Muscle of leg (tissue), 11 donors: Measurements from ENCODE around the gene CLRN2. TPM values are rescaled to one million over a fixed set of nuclear protein-coding genes. Genes with fewer than 3 reads are reported as not detected.

Experiments
- DNase-seq: peaks from one replicate; pipeline ENCODE4 v3.0.0; 2013
- H3K27ac ChIP-seq: one replicate; pipeline ENCODE4 v1.5.1; 2013; ENCODE audit warnings: mild to moderate bottlenecking, low read length, control low read depth
- H3K27me3 ChIP-seq: one replicate; pipeline ENCODE4 v1.6.1; 2013; ENCODE audit warnings: low read length; ENCODE audit not compliant: control insufficient read depth, insufficient read depth
- H3K36me3 ChIP-seq: one replicate; pipeline ENCODE4 v1.6.1; 2013; ENCODE audit warnings: low read length; ENCODE audit not compliant: control insufficient read depth, insufficient read depth
- H3K4me1 ChIP-seq: one replicate; pipeline ENCODE4 v1.6.1; 2013; ENCODE audit warnings: low read length; ENCODE audit not compliant: control insufficient read depth, insufficient read depth
- H3K4me3 ChIP-seq: one replicate; pipeline ENCODE4 v1.5.1; 2013; ENCODE audit warnings: low read length, control low read depth
- H3K9me3 ChIP-seq: replicated peaks from 2 replicates; pipeline ENCODE4 v1.6.1; 2013; ENCODE audit warnings: low read depth, low read length; ENCODE audit not compliant: control insufficient read depth
- WGBS: methylation state at CpG from one replicate; pipeline ENCODE4 v1.1.5; 2013; ENCODE audit warnings: missing lambda C conversion rate; ENCODE audit not compliant: insufficient coverage; 5-methylcytosine and 5-hydroxymethylcytosine counted together
- polyA plus RNA-seq, 8 donors: library from polyadenylated mRNA; unstranded; fragments of 120-200 nt; gene quantifications; one replicate each; pipeline versions ENCODE4 v1.2.1 to v1.2.3, GENCODE V29; 2013; ENCODE audit warnings: inconsistent platforms in 1 of 8, low replicate concordance in 1 of 8; ENCODE audit not compliant: insufficient read length in 8 of 8, insufficient read depth in 1 of 8
- total RNA-seq: library from RNA; stranded (reverse); fragments of 120-200 nt; gene quantifications from one replicate; pipeline ENCODE4 v1.2.4, GENCODE V29; 2013

The CLRN2 gene
- total and polyA plus RNA-seq, 9 donors = not detected

- no peak overlapping the region for H3K27ac ChIP-seq
- WGBS = no CpG with 5 or more reads among the region's 3 CpGs
- no peaks in the 10 kb centered on the region for H3K9me3 ChIP-seq
- peaks cover 41% of the 10 kb centered on the region for H3K36me3 ChIP-seq
- no peaks in the 10 kb centered on the region for H3K27me3 ChIP-seq
- no peaks in the 10 kb centered on the region for H3K4me1 ChIP-seq
- H3K4me3 ChIP-seq = no peak overlapping the region
- DNase-seq = no peak
These were observed 12.2 kb upstream of the CLRN2 start for GRCh38 chr4:17502756-17503155.

GRCh38 chr4:17504081-17504480 lies 10.9 kb upstream of the CLRN2 start:
- no peak overlapping the region for H3K27ac ChIP-seq
- H3K4me3 ChIP-seq = no peak overlapping the region
- no peaks in the 10 kb centered on the region for H3K4me1 ChIP-seq
- no peaks in the 10 kb centered on the region for H3K9me3 ChIP-seq
- peaks cover 36% of the 10 kb centered on the region for H3K36me3 ChIP-seq
- no peaks in the 10 kb centered on the region for H3K27me3 ChIP-seq
- 38% methylated on average over 4 of the region's 7 CpGs for WGBS
- DNase-seq = no peak

DNA sequence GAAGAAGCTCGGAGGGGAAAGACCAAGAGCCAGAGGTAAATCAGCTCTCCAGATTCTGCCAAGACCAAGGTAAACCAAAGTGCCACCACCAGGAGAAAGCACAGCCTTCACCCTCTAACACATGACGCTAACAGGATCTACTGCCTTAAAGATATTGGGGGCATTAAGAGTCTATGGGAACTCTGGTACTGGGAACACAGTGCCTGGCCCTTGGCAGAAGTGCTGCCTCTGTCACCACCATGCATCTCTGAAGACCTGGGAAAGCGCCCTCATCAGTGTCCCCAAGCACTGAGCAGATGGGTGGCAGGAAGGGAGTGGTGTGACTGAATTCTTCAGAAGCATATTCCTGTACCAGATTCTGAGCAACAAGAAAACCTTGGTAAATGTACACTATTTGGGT lies 4.4 kb upstream of the CLRN2 start:
- H3K4me3 ChIP-seq = no peak overlapping the region
- no peaks in the 10 kb centered on the region for H3K27me3 ChIP-seq
- WGBS = no CpG with 5 or more reads among the region's 3 CpGs
- no peaks in the 10 kb centered on the region for H3K9me3 ChIP-seq
- DNase-seq = no peak
- H3K27ac ChIP-seq = no peak overlapping the region
- peaks cover 16% of the 10 kb centered on the region for H3K4me1 ChIP-seq
- peaks cover 8% of the 10 kb centered on the region for H3K36me3 ChIP-seq

GRCh38 chr4:17511051-17511450 lies 3.9 kb upstream of the CLRN2 start:
- peaks cover 16% of the 10 kb centered on the region for H3K4me1 ChIP-seq
- WGBS = 4% methylated on average over 7 of the region's 9 CpGs
- no peaks in the 10 kb centered on the region for H3K9me3 ChIP-seq
- H3K27me3 ChIP-seq = no peaks in the 10 kb centered on the region
- peaks cover 8% of the 10 kb centered on the region for H3K36me3 ChIP-seq
- peak overlapping the region; percentile 54 for H3K27ac ChIP-seq
- H3K4me3 ChIP-seq = peak overlapping the region; percentile 75
- peak; percentile 52 for DNase-seq

GRCh38 chr4:17511509-17511949 lies 3.4 kb upstream of the CLRN2 start:
- H3K4me3 ChIP-seq = peak overlapping the region; percentile 75
- H3K4me1 ChIP-seq = peaks cover 16% of the 10 kb centered on the region
- peak; percentile 63 for DNase-seq
- H3K27me3 ChIP-seq = no peaks in the 10 kb centered on the region
- peaks cover 8% of the 10 kb centered on the region for H3K36me3 ChIP-seq
- no peaks in the 10 kb centered on the region for H3K9me3 ChIP-seq
- WGBS = under 1% methylated on average over 29 of the region's 32 CpGs
- peak overlapping the region; percentile 54 for H3K27ac ChIP-seq

- H3K9me3 ChIP-seq = no peaks in the 10 kb centered on the region
- 2% methylated on average over 48 of the region's 65 CpGs for WGBS
- peak; percentile 83 for DNase-seq
- peak within 1 kb of the TSS; percentile 75 for H3K4me3 ChIP-seq
- H3K27ac ChIP-seq = peak within 1 kb of the TSS; percentile 54
- H3K4me1 ChIP-seq = peaks cover 16% of the 10 kb centered on the region
- peaks cover 5% of the 10 kb centered on the region for H3K36me3 ChIP-seq
- H3K27me3 ChIP-seq = no peaks in the 10 kb centered on the region
These were observed 2.8 kb upstream of the CLRN2 start, which contains the start of gene QDPR for GRCh38 chr4:17511950-17512795. TSS of gene QDPR (minus strand) at chr4:17512090. CDS start at chr4:17512054, 36 bp downstream.

GRCh38 chr4:17512973-17513665 lies 1.8 kb upstream of the CLRN2 start:
- Histone ChIP-seq H3K27me3 (peaks cover 2% of the 10 kb centered on the region), H3K27ac (no peak overlapping the region), H3K4me3 (no peak overlapping the region), H3K9me3 (no peaks in the 10 kb centered on the region), H3K36me3 (peaks cover 3% of the 10 kb centered on the region), H3K4me1 (peaks cover 16% of the 10 kb centered on the region)
- DNase-seq = no peak
- WGBS = no CpG with 5 or more reads among the region's 5 CpGs

GRCh38 chr4:17515445-17516407 lies 761 bp downstream of the CLRN2 start:
- Histone ChIP-seq H3K36me3 (no peaks in the 10 kb centered on the region), H3K27me3 (peaks cover 2% of the 10 kb centered on the region), H3K27ac (no peak overlapping the region), H3K4me3 (no peak overlapping the region), H3K9me3 (no peaks in the 10 kb centered on the region), H3K4me1 (peaks cover 12% of the 10 kb centered on the region)
- DNase-seq = no peak
- WGBS = 87% methylated on average over 7 of the region's 14 CpGs

GRCh38 chr4:17516980-17517379 lies 2.0 kb downstream of the CLRN2 start:
- Histone ChIP-seq H3K9me3 (no peaks in the 10 kb centered on the region), H3K27ac (no peak overlapping the region), H3K27me3 (peaks cover 2% of the 10 kb centered on the region), H3K4me3 (no peak overlapping the region), H3K4me1 (peaks cover 6% of the 10 kb centered on the region), H3K36me3 (no peaks in the 10 kb centered on the region)
- WGBS = 17% methylated on average over 1 of the region's 1 CpG
- no peak for DNase-seq
